Stimulated activated CD8-positive, alpha-beta memory T cell treated with anti-CD3 and anti-CD28 coated beads, Interleukin-4, amount 100 ng/mL, for 24 hours (primary cell): ENCODE results near the gene AVL9.
A peak's percentile ranks its signal among the peaks of the same experiment; 100 is the strongest.
"Not testable (repeated sequence)": the region's sequence is repeated elsewhere in the genome, so short reads cannot be mapped to it uniquely, and the experiment has no call there.

ENCODE experiments used
- DNase-seq: peaks from one replicate; pipeline ENCODE4 v3.0.0-alpha.2; 2020; ENCODE audit warnings: low read depth

AVL9 gene

DNA sequence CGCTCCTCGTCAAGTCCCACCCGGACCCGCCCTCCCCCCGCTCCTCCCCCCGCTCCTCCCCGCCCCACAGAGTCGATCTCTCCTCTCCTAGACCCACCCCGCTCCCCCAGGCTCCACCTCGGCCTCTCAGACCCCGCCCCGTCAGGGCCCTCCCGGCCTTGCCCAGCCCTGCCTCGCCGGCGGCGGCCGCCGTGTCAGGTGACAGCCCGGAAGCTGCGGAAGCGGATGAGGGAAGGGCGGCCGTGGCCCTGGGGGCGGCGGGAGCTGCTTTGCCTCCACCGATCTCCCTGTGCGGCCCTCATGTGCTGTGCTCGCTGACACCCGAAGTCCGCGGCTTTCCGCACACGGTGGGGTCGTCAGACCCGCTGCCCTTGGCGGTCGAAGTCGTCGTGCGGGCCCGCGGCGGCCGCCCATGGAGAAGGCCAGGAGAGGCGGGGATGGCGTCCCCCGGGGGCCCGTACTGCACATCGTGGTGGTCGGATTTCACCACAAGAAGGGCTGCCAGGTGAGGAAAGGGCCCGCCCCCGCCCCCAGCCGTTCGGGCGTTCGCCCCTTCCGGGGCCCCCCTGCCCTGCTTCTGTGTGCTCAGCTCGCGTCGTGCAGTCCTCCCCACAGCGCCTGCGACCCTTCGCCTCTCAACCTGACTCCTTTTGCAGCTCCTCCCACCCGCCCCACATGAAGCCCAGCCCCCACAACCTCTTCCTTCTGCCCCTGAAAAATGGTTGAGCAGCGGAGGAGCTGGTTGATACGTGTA, at the start of gene AVL9:
AVL9 (plus strand) TSS at position 192 of the 754 bp plus-strand sequence; CDS start at position 413, 221 bp downstream.
- DNase-seq, result peak; percentile 99

DNA sequence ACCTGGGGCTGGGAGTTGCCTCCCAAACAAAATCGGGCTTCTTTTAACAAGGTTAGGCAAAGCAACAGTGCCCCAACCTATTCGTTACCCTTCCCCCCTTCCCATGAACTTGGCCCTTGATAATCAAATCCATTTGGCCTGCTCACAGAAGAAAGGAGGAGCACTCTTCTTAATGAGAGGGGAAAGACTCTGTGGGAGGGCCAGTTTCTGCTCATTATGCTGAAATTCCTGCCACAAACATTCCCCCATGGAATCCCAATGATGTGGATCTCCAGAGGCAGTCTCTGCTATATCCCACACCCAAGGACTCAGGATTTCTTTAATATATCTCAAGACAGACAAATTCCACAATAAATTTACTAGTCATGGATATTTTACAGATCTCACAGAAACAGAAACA, 48.1 kb upstream of the AVL9 start:
- no peak for DNase-seq

DNA sequence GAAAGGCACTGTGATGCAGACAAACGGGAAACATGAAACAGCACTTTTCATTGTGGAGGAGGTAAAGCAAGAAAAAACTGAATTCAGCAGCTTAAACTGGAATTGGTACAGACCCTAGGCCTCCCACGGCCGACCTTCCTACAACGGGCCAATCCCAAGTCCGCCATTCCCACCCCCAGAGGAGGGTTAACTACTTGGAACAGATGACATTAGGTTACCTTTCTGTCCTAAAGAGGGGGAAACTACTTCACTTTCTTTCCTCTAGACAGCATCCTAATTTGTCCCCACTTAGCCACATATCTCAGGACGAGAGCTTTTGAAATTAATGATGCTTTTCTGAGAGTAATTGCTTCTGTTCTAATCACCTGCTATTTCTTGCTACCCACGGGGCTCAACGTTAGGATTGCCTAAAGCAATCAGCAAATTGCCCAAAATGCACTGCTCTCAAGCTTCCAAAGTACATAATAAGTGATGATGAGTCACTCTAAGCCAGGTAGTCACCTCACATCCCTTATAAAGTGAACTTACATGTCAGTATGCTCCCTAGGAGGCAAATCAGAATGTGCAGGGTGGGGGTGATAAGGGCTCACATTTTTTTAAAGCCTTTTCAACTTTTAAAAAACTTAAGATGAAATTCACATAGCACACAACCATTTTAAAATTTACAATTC, 41.8 kb upstream of the AVL9 start:
- no peak for DNase-seq

DNA sequence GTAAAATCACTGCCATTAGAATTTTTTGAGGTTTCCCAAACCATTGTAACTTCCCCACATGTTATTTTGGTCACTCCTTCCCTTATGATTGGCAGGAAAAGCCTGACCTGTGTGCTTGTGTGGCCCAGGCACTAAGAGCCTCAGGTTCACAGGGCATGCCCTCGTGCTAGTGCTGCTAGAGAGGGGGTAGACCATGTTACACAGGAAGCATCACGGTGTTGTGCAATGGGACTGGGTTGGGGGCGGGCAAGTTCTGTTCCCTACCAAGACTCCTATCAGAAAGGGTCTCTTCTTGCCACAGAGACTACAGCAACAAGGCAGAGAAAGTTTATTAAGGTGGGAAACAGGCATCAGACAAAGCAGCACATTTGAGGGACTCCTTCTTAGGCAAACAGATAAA, 37.3 kb upstream of the AVL9 start:
- DNase-seq, result no peak

DNA sequence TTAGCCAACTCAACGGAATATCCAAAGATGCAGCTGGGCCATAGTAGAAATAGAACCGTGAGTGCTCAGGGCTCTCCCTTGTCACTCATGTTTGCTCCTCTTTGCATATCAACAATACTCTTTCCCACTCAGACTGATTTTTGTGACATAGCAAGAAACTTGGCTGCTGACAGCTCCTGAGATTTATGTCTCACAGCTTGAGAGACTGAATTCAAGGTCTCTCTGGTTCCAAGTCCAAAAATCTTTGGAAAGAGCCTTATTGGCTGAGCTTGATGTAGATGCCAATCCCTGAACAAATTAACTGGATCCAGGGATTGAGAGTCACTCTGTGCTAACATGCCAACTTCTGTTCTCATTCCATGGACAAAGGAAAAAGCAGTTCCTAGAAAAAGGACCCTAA, 35.5 kb upstream of the AVL9 start:
- DNase-seq, result no peak

DNA sequence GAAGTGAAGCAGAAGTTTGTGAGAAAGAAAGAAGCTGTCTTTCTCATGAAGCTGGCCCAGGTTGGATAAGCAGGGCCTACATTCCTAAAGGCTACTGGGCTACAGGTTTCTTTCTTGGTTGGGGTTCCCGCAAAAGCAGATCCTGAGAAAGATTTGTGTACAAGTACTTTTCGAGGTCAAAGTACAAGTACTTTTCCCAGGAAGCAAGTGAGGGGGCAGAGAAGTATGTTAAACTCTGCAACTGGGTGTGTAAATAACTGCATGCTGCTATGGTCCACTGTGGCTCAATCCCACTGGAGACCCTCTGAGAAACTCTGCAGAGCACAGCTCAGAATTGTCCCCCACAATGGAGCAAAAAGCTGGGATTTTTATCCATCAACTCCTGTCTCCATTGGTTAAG, 33.8 kb upstream of the AVL9 start:
- no peak for DNase-seq

DNA sequence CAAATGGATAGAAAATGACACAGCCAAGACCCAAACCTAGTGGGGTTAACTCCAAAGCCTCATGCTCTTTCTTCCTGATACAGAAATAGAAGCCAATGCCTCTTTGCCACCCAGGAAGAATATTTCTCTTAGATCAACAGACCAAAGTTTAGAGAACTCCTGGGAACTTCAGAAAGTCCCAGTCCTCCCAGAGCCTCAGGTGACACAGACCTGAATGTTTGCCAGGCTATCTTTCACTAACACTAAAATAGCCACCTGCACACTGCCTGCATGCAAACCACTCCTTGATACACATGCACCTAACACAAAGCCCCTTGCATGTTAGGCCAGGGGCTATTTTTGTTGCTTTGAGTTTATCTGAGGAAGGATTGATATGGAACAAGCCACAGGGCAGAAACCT, 32.8 kb upstream of the AVL9 start:
- DNase-seq, result no peak

DNA sequence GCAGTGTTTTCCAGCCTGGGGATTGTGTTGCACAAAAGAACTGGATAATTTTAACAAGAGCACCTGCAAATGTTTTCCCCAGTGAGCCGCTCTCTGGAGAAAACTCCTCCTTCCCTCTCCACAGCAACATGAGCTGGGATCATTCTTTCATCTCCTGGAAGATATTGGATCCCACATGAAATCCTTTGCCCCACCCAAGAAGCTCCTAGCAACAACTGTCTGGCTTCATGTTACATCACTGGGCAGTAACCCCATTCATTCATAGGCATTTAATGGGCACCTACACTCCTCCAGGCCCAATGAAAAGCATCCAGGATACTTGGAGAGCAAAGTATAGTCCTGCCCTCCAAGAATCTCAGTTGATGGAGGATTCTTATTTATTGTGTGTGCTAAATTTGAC, 32.3 kb upstream of the AVL9 start:
- no peak for DNase-seq

DNA sequence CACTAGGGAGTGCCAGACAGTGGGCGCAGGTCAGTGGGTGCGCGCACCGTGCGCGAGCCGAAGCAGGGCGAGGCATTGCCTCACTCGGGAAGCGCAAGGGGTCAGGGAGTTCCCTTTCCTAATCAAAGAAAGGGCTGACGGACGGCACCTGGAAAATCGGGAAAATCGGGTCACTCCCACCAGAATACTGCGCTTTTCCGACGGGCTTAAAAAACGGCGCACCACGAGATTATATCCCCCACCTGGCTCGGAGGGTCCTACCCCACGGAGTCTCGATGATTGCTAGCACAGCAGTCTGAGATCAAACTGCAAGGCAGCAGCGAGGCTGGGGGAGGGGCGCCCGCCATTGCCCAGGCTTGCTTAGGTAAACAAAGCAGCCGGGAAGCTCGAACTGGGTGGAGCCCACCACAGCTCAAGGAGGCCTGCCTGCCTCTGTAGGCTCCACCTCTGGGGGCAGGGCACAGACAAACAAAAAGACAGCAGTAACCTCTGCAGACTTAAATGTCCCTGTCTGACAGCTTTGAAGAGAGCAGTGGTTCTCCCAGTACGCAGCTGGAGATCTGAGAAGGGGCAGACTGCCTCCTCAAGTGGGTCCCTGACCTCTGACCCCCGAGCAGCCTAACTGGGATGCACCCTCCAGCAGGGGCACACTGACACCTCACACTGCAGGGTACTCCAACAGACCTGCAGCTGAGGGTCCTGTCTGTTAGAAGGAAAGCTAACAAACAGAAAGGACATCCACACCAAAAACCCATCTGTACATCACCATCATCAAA, 30.5 kb upstream of the AVL9 start:
- not testable (repeated sequence) for DNase-seq

DNA sequence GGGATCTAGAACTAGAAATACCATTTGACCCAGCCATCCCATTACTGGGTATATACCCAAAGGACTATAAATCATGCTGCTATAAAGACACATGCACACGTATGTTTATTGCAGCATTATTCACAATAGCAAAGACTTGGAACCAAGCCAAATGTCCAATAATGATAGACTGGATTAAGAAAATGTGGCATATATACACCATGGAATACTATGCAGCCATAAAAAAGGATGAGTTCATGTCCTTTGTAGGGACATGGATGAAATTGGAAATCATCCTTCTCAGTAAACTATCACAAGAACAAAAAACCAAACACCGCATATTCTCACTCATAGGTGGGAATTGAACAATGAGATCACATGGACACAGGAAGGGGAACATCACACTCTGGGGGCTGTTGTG, 25.3 kb upstream of the AVL9 start:
- not testable (repeated sequence) for DNase-seq

DNA sequence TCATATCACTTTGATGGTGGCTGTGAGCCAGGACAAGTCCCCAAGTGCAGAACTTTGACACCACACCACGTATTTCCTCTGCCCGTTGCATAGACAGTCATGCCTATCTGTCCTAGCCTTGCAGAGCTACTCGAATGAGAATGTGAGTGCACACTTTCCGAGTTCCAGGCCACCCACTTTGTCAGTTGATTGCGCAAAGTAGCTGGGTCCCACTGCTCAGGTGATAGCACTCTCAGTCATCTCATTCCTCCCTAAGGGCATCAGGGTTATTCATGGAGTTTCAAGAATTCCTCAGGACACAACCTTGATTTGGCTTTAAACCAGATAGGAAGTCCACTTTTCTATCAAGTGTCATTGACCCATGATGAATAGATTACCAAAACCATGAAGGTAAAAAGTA, 24.4 kb upstream of the AVL9 start:
- DNase-seq, result no peak

DNA sequence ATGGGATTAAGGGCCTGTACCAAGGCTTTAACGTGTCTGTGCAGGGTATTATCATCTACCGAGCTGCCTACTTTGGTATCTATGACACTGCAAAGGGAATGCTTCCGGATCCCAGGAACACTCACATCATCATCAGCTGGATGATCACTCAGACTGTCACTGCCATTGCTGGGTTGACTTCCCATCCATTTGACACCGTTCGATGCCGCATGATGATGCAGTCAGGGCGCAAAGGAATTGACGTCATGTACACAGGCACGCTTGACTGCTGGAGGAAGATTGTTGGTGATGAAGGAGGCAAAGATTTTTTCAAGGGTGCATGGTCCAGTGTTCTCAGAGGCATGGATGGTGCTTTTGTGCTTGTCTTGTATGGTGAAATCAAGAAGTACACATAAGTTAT, 23.3 kb upstream of the AVL9 start:
- no peak for DNase-seq

DNA sequence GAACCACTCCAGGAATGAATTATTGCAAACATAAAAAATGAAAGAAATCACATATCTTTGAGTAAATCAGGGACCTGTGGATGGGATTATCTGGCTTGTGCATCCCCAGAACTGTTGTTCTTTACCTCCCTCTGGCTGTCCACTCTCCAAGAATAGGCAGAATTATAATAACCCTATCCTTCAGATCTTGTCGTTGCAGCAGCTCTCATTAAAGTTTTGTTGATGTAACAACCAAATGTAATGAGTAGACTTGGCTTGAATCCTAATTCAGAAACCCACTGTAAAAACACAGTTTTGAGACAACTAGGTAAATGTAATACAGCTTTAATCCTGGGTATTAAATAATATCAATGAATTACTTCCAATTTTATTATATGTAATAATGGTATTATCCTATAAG, 21.3 kb upstream of the AVL9 start:
- DNase-seq, result no peak

DNA sequence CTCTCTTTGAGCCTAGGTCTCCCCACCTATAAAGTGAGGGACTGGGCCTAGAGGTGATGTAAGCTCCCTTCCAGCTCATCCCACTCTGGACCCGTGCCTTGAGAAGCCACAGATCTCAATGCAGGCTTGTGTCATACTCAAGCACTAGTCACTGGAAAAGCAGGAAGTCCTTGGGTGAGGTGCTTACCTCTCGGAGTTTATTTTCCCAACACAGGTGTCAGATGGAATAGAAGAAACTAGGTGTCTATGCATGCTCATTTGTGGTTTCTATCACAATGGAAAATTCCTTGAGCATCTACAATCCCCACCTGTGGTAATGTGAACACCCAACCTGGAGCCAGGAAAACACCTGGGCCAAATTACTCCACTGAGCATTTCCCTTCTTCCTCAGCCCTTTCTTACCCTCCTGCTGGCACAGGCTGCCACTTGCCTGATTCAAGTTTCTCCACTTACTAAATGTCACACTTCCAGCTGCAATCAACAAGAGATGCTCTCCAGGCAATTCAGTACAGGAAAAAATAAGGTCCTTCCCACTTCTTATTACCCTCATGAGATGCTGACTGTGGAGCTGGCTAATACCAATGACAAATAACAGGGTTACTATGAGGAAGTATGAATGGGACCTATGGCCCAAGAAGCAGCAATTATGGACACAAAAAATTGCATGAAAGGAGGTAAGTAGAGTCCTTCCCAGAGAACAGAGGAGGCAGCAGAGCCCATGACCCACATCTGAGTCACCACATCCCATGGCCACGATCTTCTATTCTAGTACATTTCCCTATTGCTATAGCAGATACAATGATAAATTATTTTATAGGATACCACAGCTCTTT, 18.3 kb upstream of the AVL9 start:
- DNase-seq, result no peak

DNA sequence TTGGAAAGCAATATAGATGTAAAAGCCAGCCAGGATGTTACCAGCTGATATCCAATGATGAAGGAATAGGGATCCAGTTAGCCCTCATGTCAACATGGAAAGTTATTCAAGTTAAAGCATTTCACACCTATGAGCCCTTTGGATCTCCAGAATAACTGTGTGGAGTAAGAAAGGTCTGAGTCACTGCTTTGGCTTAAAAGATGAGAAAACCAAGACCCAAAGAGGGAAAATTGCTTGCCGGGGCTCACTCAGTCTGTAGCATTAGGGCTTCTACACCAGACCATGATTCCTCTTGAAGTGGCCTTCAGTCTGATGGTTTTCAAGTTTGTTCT, 17.7 kb upstream of the AVL9 start:
- DNase-seq, result no peak

DNA sequence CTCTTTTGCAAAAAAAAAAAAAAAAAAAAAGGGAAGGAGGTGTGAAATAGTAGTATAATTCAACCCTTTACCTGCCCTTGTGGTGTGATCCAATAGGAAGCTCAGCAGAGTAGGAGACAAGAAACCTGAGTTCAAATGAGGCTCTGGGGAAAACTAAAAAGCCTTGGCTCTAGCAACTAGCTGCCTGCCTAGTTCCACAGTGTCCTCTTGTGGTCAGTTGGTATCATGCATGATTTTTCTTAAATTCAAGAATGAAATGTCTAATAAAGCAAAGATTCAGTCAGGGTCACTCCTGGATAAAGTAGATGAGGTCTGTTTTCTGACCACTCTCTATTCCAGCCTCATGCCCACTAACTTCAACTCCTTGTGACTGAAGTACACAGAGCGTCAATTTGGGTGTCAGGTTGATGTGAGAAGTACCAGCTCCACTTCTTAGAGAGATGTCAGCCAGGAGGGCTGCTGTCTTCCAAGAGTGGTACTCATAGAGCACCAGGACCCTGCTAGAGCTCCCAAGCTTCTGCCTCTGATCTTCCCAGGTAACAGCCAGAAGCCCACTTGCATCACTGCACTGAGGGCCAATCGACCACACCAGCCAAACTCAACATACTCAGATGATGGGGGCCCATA, 15.6 kb upstream of the AVL9 start:
- DNase-seq, result no peak

DNA sequence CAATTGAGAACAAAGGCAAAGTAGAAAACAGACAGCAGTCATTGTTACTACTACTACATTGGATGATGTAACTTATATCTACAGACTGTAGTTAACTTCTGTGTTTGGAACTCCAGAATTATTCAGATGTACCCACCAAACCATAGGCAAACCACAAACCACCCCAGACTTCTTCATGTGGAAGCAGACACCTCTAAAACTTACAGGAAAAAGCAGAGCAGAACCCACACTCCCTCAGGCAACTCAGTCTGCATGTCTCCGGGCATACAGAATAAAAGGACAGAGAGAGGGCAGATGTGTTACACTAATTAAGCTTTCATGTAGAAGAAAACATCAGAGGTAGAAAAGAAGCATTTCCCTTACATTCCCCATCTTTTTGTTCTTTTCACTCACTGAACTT, 14.1 kb upstream of the AVL9 start:
- no peak for DNase-seq

DNA sequence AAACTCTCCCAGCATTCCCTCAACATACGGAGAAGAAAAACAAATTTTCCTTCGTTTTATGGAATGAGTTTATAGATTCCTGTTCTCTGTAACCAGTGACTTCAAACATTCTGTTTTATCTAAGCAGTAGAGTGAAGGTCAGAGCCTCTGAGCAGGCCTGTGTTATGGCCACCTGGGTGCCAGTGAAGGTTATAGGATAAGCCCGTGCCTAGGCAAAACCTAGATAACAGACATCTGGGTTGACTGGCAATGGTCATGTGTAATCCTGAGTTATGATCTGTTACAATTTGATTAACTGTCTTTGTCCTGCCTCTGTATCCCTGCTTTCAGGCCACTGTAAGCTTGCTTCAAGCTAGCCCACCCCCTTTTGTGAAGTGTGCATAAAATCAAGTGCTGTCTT, 13.4 kb upstream of the AVL9 start:
- DNase-seq, result no peak

DNA sequence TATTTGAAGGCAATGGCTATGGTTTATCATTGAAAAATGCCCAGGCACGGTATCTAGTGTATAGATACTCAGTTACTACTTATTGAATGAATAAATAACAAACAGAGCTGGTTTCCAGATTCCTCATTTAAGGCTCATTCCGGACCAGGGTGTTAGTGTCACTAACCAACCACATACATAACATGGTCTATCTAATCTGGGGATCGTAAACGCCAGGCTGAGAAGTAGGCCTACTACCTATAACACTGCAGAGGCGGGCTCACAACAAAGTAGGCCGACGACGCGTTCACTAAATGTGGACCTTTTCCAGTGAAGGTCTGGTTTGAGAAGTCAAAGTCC, 5.5 kb upstream of the AVL9 start:
- no peak for DNase-seq

DNA sequence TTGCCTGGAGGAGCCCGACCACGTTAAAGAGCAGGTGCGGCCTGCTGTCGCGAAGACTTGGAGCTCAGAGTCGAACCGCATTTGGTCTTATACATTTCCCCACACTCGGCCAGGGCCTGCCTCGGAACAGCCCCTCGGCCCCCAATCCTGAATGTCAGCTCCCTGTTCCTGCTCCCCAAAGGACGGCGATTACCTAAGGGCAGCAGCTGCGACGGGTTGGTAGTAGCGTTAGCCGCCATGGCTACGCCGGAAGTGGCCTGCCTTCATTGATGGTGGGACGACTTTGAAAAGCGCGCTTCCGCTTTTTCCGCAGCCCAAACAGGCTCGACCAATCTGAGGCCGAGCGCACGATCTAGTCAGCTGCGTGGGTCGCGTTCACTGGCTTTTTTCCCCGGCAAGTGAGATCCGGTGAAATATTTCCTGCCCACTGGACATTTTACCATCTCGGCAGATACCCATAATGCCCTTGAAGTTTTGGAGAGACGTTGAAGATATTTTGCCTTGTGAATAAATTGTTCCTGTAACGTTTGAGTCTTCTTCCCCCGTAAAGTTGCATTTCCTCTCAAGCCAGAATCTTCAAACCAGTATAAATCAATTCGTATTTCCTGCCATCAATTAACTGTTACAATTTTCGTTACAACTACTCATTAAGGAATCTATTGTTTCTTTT, 5.0 kb upstream of the AVL9 start, which contains the start of gene LSM5:
LSM5 (minus strand) TSS at position 254 of the 670 bp plus-strand sequence; CDS start at position 239, 15 bp downstream.
- peak; percentile 82 for DNase-seq

DNA sequence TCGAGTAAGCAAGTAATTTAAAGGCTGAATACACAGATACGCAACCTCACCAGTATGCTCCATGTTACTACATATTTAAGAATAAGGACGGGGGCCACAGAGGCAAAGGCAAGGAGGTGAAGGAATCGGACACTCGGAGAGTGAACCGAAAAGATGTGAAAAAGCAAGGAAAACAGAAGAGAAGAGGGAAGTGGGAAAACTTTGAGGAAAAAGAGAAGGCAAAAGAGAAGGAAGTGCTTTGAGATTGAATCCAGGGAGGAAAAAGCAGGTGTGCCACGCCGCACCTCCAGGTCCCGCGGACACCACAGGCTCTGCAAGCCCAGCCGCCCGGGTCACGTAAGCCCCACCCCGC, 367 bp upstream of the AVL9 start:
- no peak for DNase-seq
